ENCODE data around the gene AGER. TPM values are rescaled to one million over a fixed set of nuclear protein-coding genes. Genes with fewer than 3 reads are reported as not detected.
A peak's percentile ranks its signal among the peaks of the same experiment; 100 is the strongest.

AGER gene
- total and polyA plus RNA-seq, 2 of the 4 experiments (the other 2 are of a cell fraction) = 0.18 to 4.2 TPM

DNA sequence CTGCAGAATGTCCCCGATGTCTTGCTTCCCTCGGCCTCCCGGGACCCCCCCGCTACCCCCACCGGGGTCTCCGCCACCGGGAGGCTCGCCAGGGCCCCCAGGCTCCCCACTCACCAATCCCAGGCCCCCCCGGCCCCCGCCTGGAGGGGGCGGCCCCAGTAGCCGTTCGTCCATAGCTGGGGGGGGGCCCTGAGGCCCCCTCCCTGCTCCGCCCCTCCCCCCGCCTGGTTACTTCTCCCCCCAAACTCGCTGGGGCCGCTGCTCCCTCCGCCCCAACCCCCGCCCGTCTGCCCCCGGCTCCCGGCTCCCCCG, 5.6 kb upstream of the AGER start:
- DNase-seq = no peak
- peak overlapping the region; percentile 99; the same call in 1 of the 2 replicates for H3K23ac ChIP-seq (ENCODE audit: low read depth, low read length)
- intact Hi-C loops (cut with micrococcal nuclease) = loop anchor here (5.0 kb wide), 1 partner anchor 783 kb away; no protein-coding TSS in a partner anchor
- peak overlapping the region; percentile 68; the same call in 1 of the 2 replicates for H3K18ac ChIP-seq (ENCODE audit: low read depth, low read length)
- peak overlapping the region; percentile 88 for H2AK9ac ChIP-seq (replicated peaks; ENCODE audit: low read depth, low read length, poor library complexity)
- CTCF ChIA-PET = no interaction called here
- peak overlapping the region; percentile 99 for H3K14ac ChIP-seq (replicated peaks; ENCODE audit: low read depth, low read length)
- 0% methylated on average over 2 of the region's 23 CpGs; no CpG with 5 or more reads in 1 of the 2 experiments for WGBS, 2 experiments (ENCODE audit: extremely low coverage in 2 of 2, insufficient read length in 1 of 2)
- H3K9me1 ChIP-seq (ENCODE audit: insufficient read depth, low read length) = peaks cover 18% of the 10 kb centered on the region
- H3K9me3 ChIP-seq (ENCODE audit: control insufficient read depth, insufficient read depth, low read length) = no peaks in the 10 kb centered on the region
- H2AK5ac ChIP-seq (ENCODE audit: low read depth, low read length) = peak overlapping the region; percentile 99; the same call in 1 of the 2 replicates
- no peak overlapping the region for H2BK15ac ChIP-seq (ENCODE audit: low read depth, low read length)
- ATAC-seq (ENCODE audit: low read depth) = peak; percentile 2
- POLR2A ChIA-PET (ENCODE audit: unreplicated experiment) = interaction anchor here (0.5 to 1.8 kb wide), 3 partner anchors 12 to 704 kb away, joined by 3 to 5 read pairs (median 5); no protein-coding TSS in a partner anchor
- H3K36me3 ChIP-seq (ENCODE audit: control insufficient read depth, insufficient read depth, low read length) = peaks cover 18% of the 10 kb centered on the region
- no peak overlapping the region for H2AFZ ChIP-seq (replicated peaks; ENCODE audit: low read length, poor library complexity)
- no peaks in the 10 kb centered on the region for H3K27me3 ChIP-seq (ENCODE audit: control insufficient read depth, insufficient read depth, low read length)
- peak overlapping the region; percentile 96; the same call in 1 of the 2 replicates for H4K91ac ChIP-seq (ENCODE audit: insufficient read depth, low read depth, low read length)
- BruUV-seq (replicated peaks) = no TSS peak
- H3K9ac ChIP-seq (ENCODE audit: low read depth, low read length) = peak overlapping the region; percentile 99
- peak overlapping the region; percentile 76 to 87; a peak in 3 of 4 replicates for H4K8ac ChIP-seq (ENCODE audit: low read depth in 2 of 2, low read length in 2 of 2)
- 0 out of 2 replicates have a peak overlapping the region, but pooled peaks have one; percentile 72 for H2BK120ac ChIP-seq (ENCODE audit: low read depth, low read length)
- H3K56ac ChIP-seq (ENCODE audit: extremely low read depth, insufficient read depth, low read length) = peak overlapping the region; percentile 98; the same call in 1 of the 2 replicates
- peaks cover 21 to 64% of the 10 kb centered on the region in 2 experiments for H3K79me1 ChIP-seq (ENCODE audit: low read depth in 1 of 2, low read length in 2 of 2)
- H3K4me1 ChIP-seq (ENCODE audit: control insufficient read depth, insufficient read depth, low read length) = peaks cover 12% of the 10 kb centered on the region
- H3K4me3 ChIP-seq (ENCODE audit: insufficient read depth, low read depth, low read length) = peak overlapping the region; percentile 75
- dilution Hi-C loops (cut with HindIII; ENCODE audit: low sequenced_read_pairs, unreplicated experiment) = no loop called here
- no peak for TF ChIP-seq FOS (IDR thresholded peaks at IDR 0.05; ENCODE audit: low read depth, low read length)
- TF ChIP-seq SMC3 (IDR thresholded peaks at IDR 0.05; ENCODE audit: low read depth, low read length) = no peak
- no peak for TF ChIP-seq RAD21 (IDR thresholded peaks at IDR 0.05; ENCODE audit: low read length)
- TF ChIP-seq RFX5 (IDR thresholded peaks at IDR 0.05; ENCODE audit: low read depth, low read length) = no peak
- TF ChIP-seq, protein P1, sequence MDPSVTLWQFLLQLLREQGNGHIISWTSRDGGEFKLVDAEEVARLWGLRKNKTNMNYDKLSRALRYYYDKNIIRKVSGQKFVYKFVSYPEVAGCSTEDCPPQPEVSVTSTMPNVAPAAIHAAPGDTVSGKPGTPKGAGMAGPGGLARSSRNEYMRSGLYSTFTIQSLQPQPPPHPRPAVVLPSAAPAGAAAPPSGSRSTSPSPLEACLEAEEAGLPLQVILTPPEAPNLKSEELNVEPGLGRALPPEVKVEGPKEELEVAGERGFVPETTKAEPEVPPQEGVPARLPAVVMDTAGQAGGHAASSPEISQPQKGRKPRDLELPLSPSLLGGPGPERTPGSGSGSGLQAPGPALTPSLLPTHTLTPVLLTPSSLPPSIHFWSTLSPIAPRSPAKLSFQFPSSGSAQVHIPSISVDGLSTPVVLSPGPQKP (IDR thresholded peaks at IDR 0.05; ENCODE audit: borderline replicate concordance, low read depth, low read length) = no peak
- no peak for TF ChIP-seq RCOR1 (IDR thresholded peaks at IDR 0.05; ENCODE audit: insufficient replicate concordance, low read length)
- TF ChIP-seq MAFK (IDR thresholded peaks at IDR 0.05; ENCODE audit: low read depth, low read length) = no peak
- H3K27ac ChIP-seq (ENCODE audit: insufficient read depth, low read length) = peak overlapping the region; percentile 91
- peak overlapping the region; percentile 97 for H3K4ac ChIP-seq (ENCODE audit: low read depth, low read length)
- H4K5ac ChIP-seq (ENCODE audit: low read depth, low read length) = peak overlapping the region; percentile 65
- H4K20me1 ChIP-seq (ENCODE audit: insufficient read depth, low read length) = no peaks in the 10 kb centered on the region
- no peak overlapping the region for H2BK20ac ChIP-seq (ENCODE audit: low read depth, low read length)
- in situ Hi-C loops (cut with MboI; ENCODE audit: low sequenced_read_pairs) = loop anchor here (5.0 to 25.0 kb wide), 2 partner anchors 72 to 773 kb away; partner anchors contain the start of genes BRD2 and HLA-DMA
- H3K4me2 ChIP-seq (ENCODE audit: low read depth, low read length) = peak overlapping the region; percentile 85
- peak overlapping the region; percentile 83 for H2BK5ac ChIP-seq (ENCODE audit: low read depth, low read length, poor library complexity, severe bottlenecking)

Data from IMR-90 (cell line).